ENCODE measurements around the gene CACNB4. TPM values are rescaled to one million over a fixed set of nuclear protein-coding genes. Genes with fewer than 3 reads are reported as not detected.

The CACNB4 gene
- total RNA-seq, 1 donor from 2014 or later: 5.6 TPM

DNA sequence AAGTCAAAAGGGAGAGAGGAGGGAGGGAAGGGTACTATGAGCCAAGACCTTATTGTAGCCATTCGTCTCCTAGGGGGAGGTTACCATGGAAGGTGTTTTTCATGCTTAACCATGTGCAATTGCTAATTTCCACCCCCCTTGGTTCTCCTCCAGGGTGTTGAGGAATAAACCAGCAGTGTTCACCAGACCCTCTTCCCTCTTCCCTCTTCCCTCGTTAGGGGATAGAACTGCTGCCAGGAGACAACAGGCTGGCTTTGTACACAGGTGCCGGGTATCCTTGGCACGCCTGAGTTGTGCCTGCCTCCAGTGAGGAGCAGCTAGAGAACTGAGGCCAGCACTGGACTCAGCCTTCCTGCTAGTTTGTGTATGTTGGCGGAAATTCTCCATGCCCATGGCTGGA, 229.6 kb downstream of the CACNB4 start:
- H3K36me3 Mint-ChIP-seq: no peaks in the 10 kb centered on the region
- no peak for DNase-seq (ENCODE audit: extremely low spot score, unreplicated experiment)
- H3K27ac Mint-ChIP-seq: no peak overlapping the region
- H3K4me3 Mint-ChIP-seq: no peak overlapping the region
- no peaks in the 10 kb centered on the region for H3K4me1 Mint-ChIP-seq (ENCODE audit: unreplicated experiment)
- no peaks in the 10 kb centered on the region for H3K27me3 Mint-ChIP-seq
- H3K9me3 Mint-ChIP-seq: no peaks in the 10 kb centered on the region
- TF ChIP-seq, protein P1, sequence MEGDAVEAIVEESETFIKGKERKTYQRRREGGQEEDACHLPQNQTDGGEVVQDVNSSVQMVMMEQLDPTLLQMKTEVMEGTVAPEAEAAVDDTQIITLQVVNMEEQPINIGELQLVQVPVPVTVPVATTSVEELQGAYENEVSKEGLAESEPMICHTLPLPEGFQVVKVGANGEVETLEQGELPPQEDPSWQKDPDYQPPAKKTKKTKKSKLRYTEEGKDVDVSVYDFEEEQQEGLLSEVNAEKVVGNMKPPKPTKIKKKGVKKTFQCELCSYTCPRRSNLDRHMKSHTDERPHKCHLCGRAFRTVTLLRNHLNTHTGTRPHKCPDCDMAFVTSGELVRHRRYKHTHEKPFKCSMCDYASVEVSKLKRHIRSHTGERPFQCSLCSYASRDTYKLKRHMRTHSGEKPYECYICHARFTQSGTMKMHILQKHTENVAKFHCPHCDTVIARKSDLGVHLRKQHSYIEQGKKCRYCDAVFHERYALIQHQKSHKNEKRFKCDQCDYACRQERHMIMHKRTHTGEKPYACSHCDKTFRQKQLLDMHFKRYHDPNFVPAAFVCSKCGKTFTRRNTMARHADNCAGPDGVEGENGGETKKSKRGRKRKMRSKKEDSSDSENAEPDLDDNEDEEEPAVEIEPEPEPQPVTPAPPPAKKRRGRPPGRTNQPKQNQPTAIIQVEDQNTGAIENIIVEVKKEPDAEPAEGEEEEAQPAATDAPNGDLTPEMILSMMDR (conservative IDR thresholded peaks at IDR 0.05): no peak

- H3K4me1 Mint-ChIP-seq (ENCODE audit: unreplicated experiment): no peaks in the 10 kb centered on the region
- no peaks in the 10 kb centered on the region for H3K36me3 Mint-ChIP-seq
- TF ChIP-seq, protein P1 (conservative IDR thresholded peaks at IDR 0.05): no peak
- H3K27me3 Mint-ChIP-seq: no peaks in the 10 kb centered on the region
- H3K27ac Mint-ChIP-seq: no peak overlapping the region
- no peak for DNase-seq (ENCODE audit: extremely low spot score, unreplicated experiment)
- no peaks in the 10 kb centered on the region for H3K9me3 Mint-ChIP-seq
- H3K4me3 Mint-ChIP-seq: no peak overlapping the region
Observed at GRCh38 chr2:151862700-151863099, 236.1 kb downstream of the CACNB4 start.

- Mint-ChIP-seq H3K4me3 (no peak overlapping the region), H3K4me1 (ENCODE audit: unreplicated experiment) (no peaks in the 10 kb centered on the region), H3K27ac (no peak overlapping the region), H3K27me3 (no peaks in the 10 kb centered on the region), H3K9me3 (no peaks in the 10 kb centered on the region), H3K36me3 (no peaks in the 10 kb centered on the region)
- DNase-seq (ENCODE audit: extremely low spot score, unreplicated experiment): no peak
- TF ChIP-seq, protein P1 (conservative IDR thresholded peaks at IDR 0.05): no peak
Observed at GRCh38 chr2:151861174-151861573, 237.7 kb downstream of the CACNB4 start.

GRCh38 chr2:151860613-151861146, 238.2 kb downstream of the CACNB4 start:
- Mint-ChIP-seq H3K4me3 (no peak overlapping the region), H3K4me1 (ENCODE audit: unreplicated experiment) (no peaks in the 10 kb centered on the region), H3K36me3 (no peaks in the 10 kb centered on the region), H3K27me3 (no peaks in the 10 kb centered on the region), H3K9me3 (no peaks in the 10 kb centered on the region), H3K27ac (no peak overlapping the region)
- no peak for DNase-seq (ENCODE audit: extremely low spot score, unreplicated experiment)
- TF ChIP-seq, protein P1 (conservative IDR thresholded peaks at IDR 0.05): no peak

DNA sequence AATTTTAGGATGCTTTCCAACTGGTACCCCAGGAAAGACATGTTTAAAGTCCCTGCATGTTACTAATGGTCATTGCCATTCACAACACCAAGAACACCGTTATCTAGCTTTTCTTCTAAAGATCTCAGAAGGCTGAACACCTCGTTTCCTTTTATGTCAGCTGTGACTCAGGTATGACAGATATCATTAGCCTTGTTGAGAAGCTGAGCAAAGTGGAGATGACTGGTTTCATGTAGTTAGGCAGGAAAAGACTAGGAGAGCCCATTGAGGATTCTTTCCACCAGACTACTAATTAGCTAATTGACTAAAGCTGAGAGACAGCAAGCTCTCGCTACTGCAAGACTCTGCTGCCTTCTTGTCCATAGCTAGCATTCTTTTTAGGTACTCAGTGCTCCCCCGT, 238.6 kb downstream of the CACNB4 start:
- Mint-ChIP-seq H3K4me1 (ENCODE audit: unreplicated experiment) (no peaks in the 10 kb centered on the region), H3K9me3 (no peaks in the 10 kb centered on the region), H3K27ac (no peak overlapping the region), H3K27me3 (no peaks in the 10 kb centered on the region), H3K36me3 (no peaks in the 10 kb centered on the region), H3K4me3 (no peak overlapping the region)
- no peak for DNase-seq (ENCODE audit: extremely low spot score, unreplicated experiment)
- TF ChIP-seq, protein P1 (conservative IDR thresholded peaks at IDR 0.05): no peak

DNA sequence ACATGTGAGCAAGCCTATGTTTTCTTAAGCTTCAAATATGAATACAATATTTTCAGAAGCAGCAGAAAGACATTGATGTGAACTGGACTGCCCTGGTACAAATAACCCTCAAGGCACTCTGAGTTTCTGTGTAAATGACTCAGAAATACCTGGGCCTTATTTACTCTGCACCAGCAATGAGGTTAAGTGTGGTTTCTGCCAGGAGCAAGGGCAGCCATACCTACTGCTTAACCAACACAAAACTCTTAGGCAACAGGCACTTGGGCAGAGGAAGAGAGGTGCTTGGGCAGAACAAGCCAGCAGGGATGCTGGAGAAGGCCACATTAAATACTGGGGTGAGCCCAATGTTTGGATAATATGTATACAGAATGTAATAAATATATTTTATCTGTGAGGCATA, 241.2 kb downstream of the CACNB4 start:
- no peaks in the 10 kb centered on the region for H3K36me3 Mint-ChIP-seq
- no peak overlapping the region for H3K27ac Mint-ChIP-seq
- H3K4me3 Mint-ChIP-seq: no peak overlapping the region
- no peaks in the 10 kb centered on the region for H3K9me3 Mint-ChIP-seq
- peaks cover 10% of the 10 kb centered on the region for H3K4me1 Mint-ChIP-seq (ENCODE audit: unreplicated experiment)
- DNase-seq (ENCODE audit: extremely low spot score, unreplicated experiment): no peak
- H3K27me3 Mint-ChIP-seq: no peaks in the 10 kb centered on the region
- TF ChIP-seq, protein P1 (conservative IDR thresholded peaks at IDR 0.05): no peak

All from type B pancreatic cell (in vitro differentiated cells).